Chondrocyte (in vitro differentiated cells): ENCODE measurements around the gene C7orf25. TPM values are rescaled to one million over a fixed set of nuclear protein-coding genes. Genes with fewer than 3 reads are reported as not detected.

Experiments
- DNase-seq: peaks from one replicate; pipeline ENCODE4 v3.0.0; 2021; ENCODE audit warnings: mixed read lengths, low spot score
- H3K27ac Mint-ChIP-seq: one replicate; pipeline ENCODE4 v1.8.0; 2021; ENCODE audit warnings: mild to moderate bottlenecking, moderate library complexity, mixed read lengths; ENCODE audit not compliant: unreplicated experiment
- H3K27me3 Mint-ChIP-seq: 2 replicates; pipeline ENCODE4 v1.8.0; 2021; ENCODE audit warnings: low read depth, mixed read lengths
- H3K36me3 Mint-ChIP-seq: 2 replicates; pipeline ENCODE4 v1.8.0; 2021; ENCODE audit warnings: low read depth, mixed read lengths
- H3K4me1 Mint-ChIP-seq: 2 replicates; pipeline ENCODE4 v1.8.0; 2021; ENCODE audit warnings: low read depth, mild to moderate bottlenecking, mixed read lengths
- H3K4me3 Mint-ChIP-seq: one replicate; pipeline ENCODE4 v1.8.0; 2021; ENCODE audit warnings: mild to moderate bottlenecking, moderate library complexity, mixed read lengths; ENCODE audit not compliant: unreplicated experiment
- H3K9me3 Mint-ChIP-seq: 2 replicates; pipeline ENCODE4 v1.8.0; 2021; ENCODE audit warnings: low read depth, mixed read lengths
- total RNA-seq: library from RNA; stranded (reverse); gene quantifications from 3 replicates; pipeline ENCODE4 v1.2.1, GENCODE V29; 2021
- TF ChIP-seq, protein P1 (sequence below): fragments of 200-600 bp; sonication (generic); IDR thresholded peaks from 2 replicates; pipeline ENCODE4 v1.5.0; 2021; ENCODE audit warnings: antibody characterized with exemption, mild to moderate bottlenecking, moderate library complexity

The C7orf25 gene
- total RNA-seq, 1 donor from 2014 or later: 9.7 TPM

DNA sequence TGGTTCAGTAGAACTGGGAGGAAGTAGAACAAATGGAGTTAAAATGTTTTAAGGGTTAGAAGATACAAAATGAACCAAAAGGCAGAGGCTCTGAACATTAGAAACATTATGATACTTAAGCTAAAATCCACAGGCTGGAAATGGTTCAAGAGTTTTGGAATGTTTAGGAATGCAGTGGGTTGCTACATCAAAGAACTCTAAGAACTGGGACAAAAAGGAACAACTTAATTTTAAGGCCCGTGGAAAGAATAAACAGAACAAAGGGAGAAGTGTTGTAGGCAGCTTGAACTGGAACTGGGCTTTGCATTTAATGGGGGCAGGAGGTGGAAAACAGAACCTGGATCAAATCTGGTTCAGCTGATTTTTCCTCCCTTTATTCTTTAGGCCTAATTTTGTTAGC is 3.5 kb upstream of the C7orf25 start:
- peaks cover 48% of the 10 kb centered on the region for H3K4me1 Mint-ChIP-seq
- H3K4me3 Mint-ChIP-seq: no peak overlapping the region
- TF ChIP-seq, protein P1, sequence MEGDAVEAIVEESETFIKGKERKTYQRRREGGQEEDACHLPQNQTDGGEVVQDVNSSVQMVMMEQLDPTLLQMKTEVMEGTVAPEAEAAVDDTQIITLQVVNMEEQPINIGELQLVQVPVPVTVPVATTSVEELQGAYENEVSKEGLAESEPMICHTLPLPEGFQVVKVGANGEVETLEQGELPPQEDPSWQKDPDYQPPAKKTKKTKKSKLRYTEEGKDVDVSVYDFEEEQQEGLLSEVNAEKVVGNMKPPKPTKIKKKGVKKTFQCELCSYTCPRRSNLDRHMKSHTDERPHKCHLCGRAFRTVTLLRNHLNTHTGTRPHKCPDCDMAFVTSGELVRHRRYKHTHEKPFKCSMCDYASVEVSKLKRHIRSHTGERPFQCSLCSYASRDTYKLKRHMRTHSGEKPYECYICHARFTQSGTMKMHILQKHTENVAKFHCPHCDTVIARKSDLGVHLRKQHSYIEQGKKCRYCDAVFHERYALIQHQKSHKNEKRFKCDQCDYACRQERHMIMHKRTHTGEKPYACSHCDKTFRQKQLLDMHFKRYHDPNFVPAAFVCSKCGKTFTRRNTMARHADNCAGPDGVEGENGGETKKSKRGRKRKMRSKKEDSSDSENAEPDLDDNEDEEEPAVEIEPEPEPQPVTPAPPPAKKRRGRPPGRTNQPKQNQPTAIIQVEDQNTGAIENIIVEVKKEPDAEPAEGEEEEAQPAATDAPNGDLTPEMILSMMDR: no peak
- no peak for DNase-seq
- no peaks in the 10 kb centered on the region for H3K9me3 Mint-ChIP-seq
- H3K27me3 Mint-ChIP-seq: no peaks in the 10 kb centered on the region
- peaks cover 22% of the 10 kb centered on the region for H3K36me3 Mint-ChIP-seq
- H3K27ac Mint-ChIP-seq: peak overlapping the region; percentile 71

DNA sequence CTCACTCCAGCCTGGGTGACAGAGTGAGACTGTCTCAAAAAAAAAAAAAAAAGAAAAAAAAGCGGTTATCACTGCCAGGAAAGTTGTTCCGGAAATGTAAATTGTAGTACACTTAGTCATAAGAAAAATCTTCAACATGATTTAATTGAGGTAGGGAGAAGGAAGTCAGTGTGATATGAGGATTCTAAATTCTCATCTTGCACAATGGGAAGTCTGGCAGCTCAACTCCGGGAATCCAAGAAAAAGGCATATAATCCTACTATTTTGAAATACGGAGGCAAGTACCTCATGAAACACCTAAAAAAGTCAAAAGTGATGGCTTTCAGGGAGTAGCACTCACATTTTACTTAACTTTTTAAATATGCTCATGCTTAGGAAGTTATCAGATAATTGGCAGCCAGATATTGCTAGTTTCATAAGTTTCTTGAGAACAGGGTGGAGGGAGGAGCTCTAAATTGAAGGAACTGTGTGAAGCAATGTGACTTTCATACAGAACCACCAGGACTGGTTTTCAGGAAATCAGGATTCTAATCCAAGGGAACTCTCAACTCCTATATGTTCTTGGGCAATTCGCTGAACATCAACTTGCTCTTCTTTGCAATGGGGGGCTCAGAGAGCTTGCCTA is 2.7 kb upstream of the C7orf25 start:
- Mint-ChIP-seq H3K36me3 (peaks cover 17% of the 10 kb centered on the region), H3K9me3 (no peaks in the 10 kb centered on the region), H3K4me1 (peaks cover 48% of the 10 kb centered on the region), H3K27ac (peak overlapping the region; percentile 81), H3K4me3 (no peak overlapping the region), H3K27me3 (no peaks in the 10 kb centered on the region)
- no peak for DNase-seq
- TF ChIP-seq, protein P1: no peak

DNA sequence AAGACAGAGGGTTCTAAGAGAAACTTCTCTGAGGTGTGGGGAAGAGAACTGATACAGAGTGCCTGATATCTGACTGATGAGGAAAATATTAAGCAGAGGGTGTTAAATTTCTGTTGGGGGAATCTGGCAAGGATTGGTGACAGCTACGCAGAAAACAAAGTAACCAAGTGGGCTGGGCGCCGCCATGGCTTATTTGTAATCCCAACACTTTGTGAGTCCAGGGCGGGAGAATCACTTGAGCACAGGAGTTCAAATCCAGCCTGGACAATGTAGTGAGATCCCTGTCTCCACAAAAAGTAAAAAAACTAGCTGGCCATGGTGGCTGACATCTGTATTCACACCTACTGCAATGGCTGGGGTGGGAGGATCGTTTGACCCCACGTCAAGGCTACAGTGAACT is 2.1 kb upstream of the C7orf25 start:
- H3K9me3 Mint-ChIP-seq: no peaks in the 10 kb centered on the region
- TF ChIP-seq, protein P1: no peak
- no peak for DNase-seq
- H3K4me1 Mint-ChIP-seq: peaks cover 48% of the 10 kb centered on the region
- no peak overlapping the region for H3K4me3 Mint-ChIP-seq
- peaks cover 13% of the 10 kb centered on the region for H3K36me3 Mint-ChIP-seq
- H3K27me3 Mint-ChIP-seq: no peaks in the 10 kb centered on the region
- H3K27ac Mint-ChIP-seq: peak overlapping the region; percentile 81

DNA sequence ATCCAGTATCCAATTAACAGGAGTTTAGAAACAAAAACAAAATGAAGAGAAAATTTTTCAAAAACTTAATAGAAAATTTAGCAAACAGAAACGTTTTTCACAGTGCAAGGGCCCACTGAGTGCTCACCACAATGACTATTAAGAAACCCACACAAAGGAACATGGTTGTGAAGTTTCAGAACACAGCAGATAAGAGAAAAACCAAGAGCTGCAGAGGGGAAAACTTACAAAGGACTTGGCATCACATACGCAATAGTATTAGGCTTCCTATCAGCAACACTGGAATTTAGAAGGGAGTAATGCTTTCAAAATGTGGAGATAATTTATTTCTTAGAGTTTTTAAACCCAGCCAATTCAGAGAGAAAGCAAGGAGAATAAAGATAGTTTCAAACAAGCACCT is 1.7 kb upstream of the C7orf25 start:
- H3K36me3 Mint-ChIP-seq: peaks cover 11% of the 10 kb centered on the region
- H3K27me3 Mint-ChIP-seq: no peaks in the 10 kb centered on the region
- no peaks in the 10 kb centered on the region for H3K9me3 Mint-ChIP-seq
- TF ChIP-seq, protein P1: no peak
- DNase-seq: no peak
- peaks cover 48% of the 10 kb centered on the region for H3K4me1 Mint-ChIP-seq
- peak overlapping the region; percentile 81 for H3K27ac Mint-ChIP-seq
- H3K4me3 Mint-ChIP-seq: no peak overlapping the region

DNA sequence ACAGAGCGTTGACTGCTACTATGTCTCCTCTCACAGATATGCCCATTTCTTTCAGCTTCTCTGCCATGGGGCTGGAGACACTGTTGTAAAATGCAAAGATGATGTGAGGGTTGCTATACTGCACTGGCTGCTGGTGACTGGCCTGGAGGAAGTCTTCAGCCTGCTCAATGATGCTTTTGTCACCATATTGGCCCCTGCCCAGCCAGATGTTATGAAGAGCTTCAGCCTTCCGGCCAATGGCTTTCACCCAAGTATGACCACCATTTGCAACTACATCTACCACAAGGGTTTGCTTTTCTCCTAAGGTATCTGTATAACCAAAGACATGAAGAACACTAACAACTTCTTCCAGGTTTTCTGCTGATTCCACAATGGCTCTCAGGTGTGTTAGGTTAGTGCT is 1.6 kb downstream of the C7orf25 start:
- H3K36me3 Mint-ChIP-seq: no peaks in the 10 kb centered on the region
- H3K4me3 Mint-ChIP-seq: no peak overlapping the region
- peaks cover 50% of the 10 kb centered on the region for H3K4me1 Mint-ChIP-seq
- H3K27ac Mint-ChIP-seq: no peak overlapping the region
- no peaks in the 10 kb centered on the region for H3K27me3 Mint-ChIP-seq
- DNase-seq: no peak
- TF ChIP-seq, protein P1: no peak
- no peaks in the 10 kb centered on the region for H3K9me3 Mint-ChIP-seq
